Endothelial cell of umbilical vein (primary cell): Measurements from ENCODE around the gene DDX43. TPM values are rescaled to one million over a fixed set of nuclear protein-coding genes. Genes with fewer than 3 reads are reported as not detected.

Source experiments
- BruUV-seq: library from RNA; stranded (reverse); fragments of 400-500 nt; replicated peaks from 2 replicates; lab custom pipeline; 2021; lab: Mats Ljungman, UMichigan
- CTCF ChIA-PET: fragments of 300-600, 350-600 bp; sonication (Branson Sonifier 250); formaldehyde crosslinking; loops from one replicate; lab custom pipeline; 2021; ENCODE audit warnings: antibody characterized with exemption, inconsistent platforms; lab: Charles Lee
- POLR2A ChIA-PET: fragments of 300-600, 350-600 bp; sonication (Branson Sonifier 250); formaldehyde crosslinking; loops from one replicate; lab custom pipeline; 2021; ENCODE audit warnings: antibody characterized with exemption, inconsistent platforms; lab: Charles Lee
- DNase-seq: peaks from one replicate; pipeline ENCODE4 v3.0.0-alpha.2; 2011; ENCODE audit warnings: low read depth, low spot score
- FAIRE-seq: peaks from 2 replicates; lab custom pipeline; 2011; peaks lifted over from hg19 to GRCh38; lab: Jason Lieb, UNC
- H2AFZ ChIP-seq: 2 replicates; pipeline ENCODE4 v1.6.0; 2012; ENCODE audit warnings: low read depth, low read length, control low read depth, inconsistent platforms
- H3K27ac ChIP-seq: 2 replicates; pipeline ENCODE4 v1.5.1; 2011; ENCODE audit warnings: low read depth, mild to moderate bottlenecking, control low read depth, low read length, moderate library complexity; ENCODE audit not compliant: insufficient read depth
- H3K27me3 ChIP-seq, 2 experiments: 2 replicates each; pipeline versions ENCODE4 v1.6.0 to v1.6.1; 2011; ENCODE audit warnings: low read length in 2 of 2, mixed read lengths in 1 of 2; ENCODE audit not compliant: control insufficient read depth in 2 of 2, insufficient read depth in 2 of 2
- H3K36me3 ChIP-seq, 2 experiments: 2 replicates in 1 of 2; 3 replicates in 1 of 2; pipeline ENCODE4 v1.5.1; 2011; ENCODE audit warnings: low read length in 2 of 2, mild to moderate bottlenecking in 1 of 2, moderate library complexity in 1 of 2; ENCODE audit not compliant: control insufficient read depth in 2 of 2, insufficient read depth in 2 of 2; ENCODE audit errors: extremely low read depth in 1 of 2
- H3K4me1 ChIP-seq: 3 replicates; pipeline ENCODE4 v1.5.1; 2011; ENCODE audit warnings: mild to moderate bottlenecking, low read length; ENCODE audit not compliant: control insufficient read depth, insufficient read depth; ENCODE audit errors: extremely low read depth
- H3K4me2 ChIP-seq: 2 replicates; pipeline ENCODE4 v1.6.1; 2011; ENCODE audit warnings: low read length, control low read depth, mixed read lengths; ENCODE audit not compliant: insufficient read depth
- H3K4me3 ChIP-seq, 3 experiments: fragments of 200-600 bp in 1 of 3; sonication (generic), shearing (Covaris generic) in 1 of 3; replicated peaks in 1 of 3; 2 replicates each; pipeline ENCODE4 v1.5.1; 2011 to 2016; ENCODE audit warnings: control low read depth in 3 of 3, low read length in 3 of 3, mild to moderate bottlenecking in 2 of 3, inconsistent platforms in 1 of 3, low read depth in 1 of 3, moderate library complexity in 1 of 3; ENCODE audit not compliant: insufficient read depth in 1 of 3
- H3K79me2 ChIP-seq: 2 replicates; pipeline ENCODE4 v1.6.0; 2012; ENCODE audit warnings: low read length, inconsistent platforms; ENCODE audit not compliant: control insufficient read depth, insufficient read depth
- H3K9ac ChIP-seq: replicated peaks from 2 replicates; pipeline ENCODE3; 2011; ENCODE audit warnings: low read length, control low read depth; ENCODE audit not compliant: insufficient read depth; ENCODE audit errors: extremely low read depth
- H3K9me1 ChIP-seq: replicated peaks from 3 replicates; pipeline ENCODE4 v1.6.0; 2011; ENCODE audit warnings: mild to moderate bottlenecking, low read length; ENCODE audit not compliant: control insufficient read depth, insufficient read depth; ENCODE audit errors: extremely low read depth
- H3K9me3 ChIP-seq: replicated peaks from 2 replicates; pipeline ENCODE4 v1.5.1; 2012; ENCODE audit warnings: low read length, inconsistent platforms; ENCODE audit not compliant: control insufficient read depth, insufficient read depth
- H4K20me1 ChIP-seq: replicated peaks from 2 replicates; pipeline ENCODE3; 2011; ENCODE audit warnings: mild to moderate bottlenecking, low read length; ENCODE audit not compliant: control insufficient read depth, insufficient read depth; ENCODE audit errors: extremely low read depth
- EZH2 ChIP-seq: IDR thresholded peaks from 2 replicates; pipeline ENCODE4 v1.6.1; 2012; ENCODE audit warnings: borderline replicate concordance, low read depth, mild to moderate bottlenecking, moderate library complexity, low read length, inconsistent platforms; ENCODE audit not compliant: severe bottlenecking
- FOS ChIP-seq: IDR thresholded peaks from 2 replicates; pipeline ENCODE4 v1.6.1; 2011; ENCODE audit warnings: mild to moderate bottlenecking, low read length, moderate library complexity, borderline replicate concordance; ENCODE audit not compliant: insufficient read depth
- GATA2 ChIP-seq: IDR thresholded peaks from 2 replicates; pipeline ENCODE4 v1.7.0; 2011; ENCODE audit warnings: low read depth, mild to moderate bottlenecking, moderate library complexity, mixed read lengths, low read length; ENCODE audit not compliant: insufficient read length, insufficient read depth
- JUN ChIP-seq: IDR thresholded peaks from 2 replicates; pipeline ENCODE4 v1.6.1; 2011; ENCODE audit warnings: borderline replicate concordance, low read depth; ENCODE audit not compliant: insufficient read length, insufficient read depth
- MYC ChIP-seq: IDR thresholded peaks from one replicate; pipeline ENCODE4 v1.6.1; 2011; ENCODE audit warnings: mild to moderate bottlenecking, low read depth, low read length
- POLR2A ChIP-seq: IDR thresholded peaks from 2 replicates; pipeline ENCODE4 v1.6.1; 2012; ENCODE audit warnings: low read depth, mild to moderate bottlenecking, control low read depth, low read length
- POLR2AphosphoS5 ChIP-seq: IDR thresholded peaks from 2 replicates; pipeline ENCODE4 v1.6.1; 2012; ENCODE audit warnings: low read depth, mild to moderate bottlenecking, control low read depth, low read length, moderate library complexity; ENCODE audit not compliant: insufficient read depth
- dilution Hi-C: fragments of 300-500 bp; cut with MboI; formaldehyde crosslinking; loops from one replicate; pipeline ENCODE4 v1.15.0; 2019; ENCODE audit warnings: low sequenced_read_pairs; ENCODE audit not compliant: extremely low pct_ligation_motif_present
- intact Hi-C: fragments of 100-400 bp; cut with micrococcal nuclease; formaldehyde crosslinking; loops from one replicate; pipeline ENCODE4 v1.10.0; 2022
- polyA plus RNA-seq, 4 experiments: library from polyadenylated mRNA; depleted of rRNA in 3 of 4; stranded (reverse) in 3 of 4; unstranded in 1 of 4; fragments of >200 nt; gene quantifications; 2 replicates each; pipeline versions ENCODE4 v1.2.1 to v1.2.3, GENCODE V29; 2011 to 2012; ENCODE audit warnings: missing spikeins in 1 of 4
- total RNA-seq: library from RNA; stranded (reverse); gene quantifications from 2 replicates; pipeline ENCODE4 v1.2.3, GENCODE V29; 2021
- TF ChIP-seq, protein P1 (sequence below), 2 donors: IDR thresholded peaks; 1 replicate in 1 of 2; 2 replicates in 1 of 2; pipeline ENCODE4 v1.5.1; 2011; ENCODE audit warnings: low read length in 2 of 2, mild to moderate bottlenecking in 2 of 2, moderate library complexity in 2 of 2, control low read depth in 1 of 2, inconsistent platforms in 1 of 2, low read depth in 1 of 2; ENCODE audit not compliant: insufficient read depth in 1 of 2; ENCODE audit errors: extremely low read depth in 1 of 2
- TF ChIP-seq, protein P2 (sequence below): IDR thresholded peaks from 2 replicates; pipeline ENCODE4 v1.6.1; 2011; ENCODE audit not compliant: insufficient read depth, insufficient read length

The DDX43 gene
- total and polyA plus RNA-seq, 2 donors (not counting 3 experiments of a cell fraction or from before 2014, with no cell fraction given) = 0.95 to 1.2 TPM

DNA sequence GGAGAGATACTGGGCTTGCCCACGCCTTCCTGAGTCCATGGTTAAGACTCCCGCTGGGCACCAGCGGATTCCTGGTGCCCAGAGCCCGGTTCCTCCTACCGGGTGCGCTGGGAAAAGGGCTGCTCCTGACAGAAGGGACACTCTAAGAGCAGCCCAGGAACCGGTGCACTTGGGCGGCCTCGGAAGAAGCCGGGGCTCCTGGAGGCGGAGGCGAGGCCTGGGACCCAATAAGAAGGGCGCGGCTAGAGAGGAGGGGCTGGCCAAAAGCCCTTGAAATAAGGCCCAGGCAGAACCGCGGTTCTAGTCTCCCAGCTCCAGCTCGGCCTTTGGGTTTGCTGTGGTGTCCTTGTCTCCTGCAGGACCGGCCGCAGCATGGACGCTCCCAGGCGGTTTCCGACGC is 32.3 kb upstream of the DDX43 start, which contains the start of gene KHDC3L:
KHDC3L (plus strand) TSS at position 301 of the 400 bp plus-strand sequence; CDS start at position 373, 72 bp downstream.
- Histone ChIP-seq H3K9me3 (no peaks in the 10 kb centered on the region), H3K9ac (no peak within 1 kb of the TSS), H3K27ac (no peak within 1 kb of the TSS), H3K4me3 (no peak within 1 kb of the TSS), H4K20me1 (no peaks in the 10 kb centered on the region), H3K4me2 (no peak within 1 kb of the TSS), H3K79me2 (no peaks in the 10 kb centered on the region), H2AFZ (no peak within 1 kb of the TSS), H3K27me3 (no peaks in the 10 kb centered on the region), H3K36me3 (no peaks in the 10 kb centered on the region), H3K4me1 (no peaks in the 10 kb centered on the region), H3K9me1 (no peaks in the 10 kb centered on the region)
- DNase-seq (no peak), FAIRE-seq (no peak)
- ChIA-PET POLR2A (no interaction called here), CTCF (no interaction called here)
- dilution Hi-C loops (no loop called here), intact Hi-C loops (no loop called here)
- TF ChIP-seq MYC (no peak), FOS (no peak), POLR2AphosphoS5 (no peak), GATA2 (no peak), POLR2A (no peak), EZH2 (no peak), JUN (no peak)
- TF ChIP-seq, protein P1, sequence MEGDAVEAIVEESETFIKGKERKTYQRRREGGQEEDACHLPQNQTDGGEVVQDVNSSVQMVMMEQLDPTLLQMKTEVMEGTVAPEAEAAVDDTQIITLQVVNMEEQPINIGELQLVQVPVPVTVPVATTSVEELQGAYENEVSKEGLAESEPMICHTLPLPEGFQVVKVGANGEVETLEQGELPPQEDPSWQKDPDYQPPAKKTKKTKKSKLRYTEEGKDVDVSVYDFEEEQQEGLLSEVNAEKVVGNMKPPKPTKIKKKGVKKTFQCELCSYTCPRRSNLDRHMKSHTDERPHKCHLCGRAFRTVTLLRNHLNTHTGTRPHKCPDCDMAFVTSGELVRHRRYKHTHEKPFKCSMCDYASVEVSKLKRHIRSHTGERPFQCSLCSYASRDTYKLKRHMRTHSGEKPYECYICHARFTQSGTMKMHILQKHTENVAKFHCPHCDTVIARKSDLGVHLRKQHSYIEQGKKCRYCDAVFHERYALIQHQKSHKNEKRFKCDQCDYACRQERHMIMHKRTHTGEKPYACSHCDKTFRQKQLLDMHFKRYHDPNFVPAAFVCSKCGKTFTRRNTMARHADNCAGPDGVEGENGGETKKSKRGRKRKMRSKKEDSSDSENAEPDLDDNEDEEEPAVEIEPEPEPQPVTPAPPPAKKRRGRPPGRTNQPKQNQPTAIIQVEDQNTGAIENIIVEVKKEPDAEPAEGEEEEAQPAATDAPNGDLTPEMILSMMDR (IDR thresholded peaks at IDR 0.05; ENCODE audit: extremely low read depth in 1 of 2, insufficient read depth in 1 of 2, low read depth in 1 of 2, low read length in 2 of 2) = no peak
- TF ChIP-seq, protein P2, sequence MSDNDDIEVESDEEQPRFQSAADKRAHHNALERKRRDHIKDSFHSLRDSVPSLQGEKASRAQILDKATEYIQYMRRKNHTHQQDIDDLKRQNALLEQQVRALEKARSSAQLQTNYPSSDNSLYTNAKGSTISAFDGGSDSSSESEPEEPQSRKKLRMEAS = no peak
- BruUV-seq = no TSS peak
